T-helper 2 cell treated with Interferon-gamma antibody and Interleukin-4, amounts not matched to agents 5 μg/mL and 100 μg/mL, for 36 hours (primary cell): ENCODE measurements around the gene ZBTB7C.
"Not testable (repeated sequence)": the region's sequence is repeated elsewhere in the genome, so short reads cannot be mapped to it uniquely, and the experiment has no call there.

Experiments
- DNase-seq: peaks from one replicate; pipeline ENCODE4 v3.0.0; 2021; ENCODE audit warnings: low spot score
- H3K27ac Mint-ChIP-seq: one replicate; pipeline ENCODE4 v1.8.0; 2021; ENCODE audit warnings: mild to moderate bottlenecking, mixed read lengths
- H3K27me3 Mint-ChIP-seq: one replicate; pipeline ENCODE4 v1.8.0; 2021; ENCODE audit warnings: low read depth, mixed read lengths
- H3K36me3 Mint-ChIP-seq: one replicate; pipeline ENCODE4 v1.8.0; 2021; ENCODE audit warnings: low read depth, mixed read lengths
- H3K4me1 Mint-ChIP-seq: one replicate; pipeline ENCODE4 v1.8.0; 2021; ENCODE audit warnings: low read depth, mixed read lengths
- H3K4me3 Mint-ChIP-seq: one replicate; pipeline ENCODE4 v1.8.0; 2022; ENCODE audit warnings: mild to moderate bottlenecking, moderate library complexity, mixed read lengths
- H3K9me3 Mint-ChIP-seq: one replicate; pipeline ENCODE4 v1.8.0; 2021; ENCODE audit warnings: mixed read lengths

The ZBTB7C gene

DNA sequence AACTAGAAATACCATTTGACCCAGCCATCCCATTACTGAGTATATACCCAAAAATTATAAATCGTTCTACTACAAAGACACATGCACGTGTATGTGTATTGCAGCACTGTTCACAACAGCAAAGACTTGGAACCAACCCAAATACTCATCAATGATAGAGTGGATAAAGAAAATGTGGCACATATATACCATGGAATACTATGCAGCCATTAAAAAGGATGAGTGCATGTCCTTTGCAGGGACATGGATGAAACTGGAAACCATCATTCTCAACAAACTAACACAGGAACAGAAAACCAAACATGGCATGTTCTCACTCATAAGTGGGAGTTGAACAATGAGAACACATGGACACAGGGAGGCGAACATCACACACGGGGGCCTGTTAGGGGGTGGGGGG lies 25.2 kb upstream of the ZBTB7C start:
- DNase-seq, H3K9me3 Mint-ChIP-seq, H3K36me3 Mint-ChIP-seq, H3K4me1 Mint-ChIP-seq, H3K4me3 Mint-ChIP-seq, H3K27ac Mint-ChIP-seq: not testable (repeated sequence)
- H3K27me3 Mint-ChIP-seq, result peaks cover 32% of the 10 kb centered on the region

DNA sequence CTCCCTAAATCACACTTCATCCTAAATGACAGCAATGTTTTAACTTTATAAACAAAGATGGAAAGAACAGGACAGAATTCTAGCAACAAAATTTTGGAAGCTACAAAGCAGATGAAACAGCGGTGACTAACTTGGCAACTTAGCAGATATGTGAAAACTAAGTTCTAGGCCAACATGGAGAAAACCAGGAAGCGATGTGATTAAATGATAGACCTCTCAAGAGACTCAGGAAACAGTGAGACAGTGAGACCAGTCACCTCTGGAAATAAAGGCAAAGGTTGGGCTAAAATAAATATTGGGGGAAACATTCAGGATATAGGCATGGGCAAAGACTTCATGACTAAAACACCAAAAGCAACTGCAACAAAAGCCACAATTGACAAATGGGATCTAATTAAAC lies 24.4 kb upstream of the ZBTB7C start:
- Mint-ChIP-seq H3K4me1 (no peaks in the 10 kb centered on the region), H3K36me3 (no peaks in the 10 kb centered on the region), H3K4me3 (no peak overlapping the region), H3K9me3 (no peaks in the 10 kb centered on the region), H3K27me3 (peaks cover 30% of the 10 kb centered on the region), H3K27ac (no peak overlapping the region)
- no peak for DNase-seq

DNA sequence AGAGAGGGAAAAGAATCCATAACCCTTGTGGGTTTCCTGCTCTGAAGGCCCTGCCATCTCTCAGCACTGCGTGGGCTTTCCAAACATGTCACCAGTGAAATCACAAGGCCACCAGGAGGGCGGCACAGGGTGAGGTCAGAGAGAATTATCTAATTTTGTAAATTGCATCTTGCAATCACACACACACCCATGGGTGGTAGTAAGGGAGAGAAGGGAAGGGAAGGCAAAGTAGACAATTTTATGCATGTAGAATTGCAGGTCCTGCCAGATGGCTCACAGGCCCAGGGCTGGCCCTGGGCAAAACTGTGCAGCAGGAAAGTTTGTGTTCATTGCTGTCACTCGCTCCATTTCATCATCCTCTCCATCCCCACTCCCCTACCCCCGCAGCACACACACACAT lies 21.0 kb upstream of the ZBTB7C start:
- Mint-ChIP-seq H3K4me3 (no peak overlapping the region), H3K4me1 (no peaks in the 10 kb centered on the region), H3K9me3 (no peaks in the 10 kb centered on the region), H3K27ac (no peak overlapping the region), H3K27me3 (peaks cover 24% of the 10 kb centered on the region), H3K36me3 (no peaks in the 10 kb centered on the region)
- DNase-seq, result no peak

DNA sequence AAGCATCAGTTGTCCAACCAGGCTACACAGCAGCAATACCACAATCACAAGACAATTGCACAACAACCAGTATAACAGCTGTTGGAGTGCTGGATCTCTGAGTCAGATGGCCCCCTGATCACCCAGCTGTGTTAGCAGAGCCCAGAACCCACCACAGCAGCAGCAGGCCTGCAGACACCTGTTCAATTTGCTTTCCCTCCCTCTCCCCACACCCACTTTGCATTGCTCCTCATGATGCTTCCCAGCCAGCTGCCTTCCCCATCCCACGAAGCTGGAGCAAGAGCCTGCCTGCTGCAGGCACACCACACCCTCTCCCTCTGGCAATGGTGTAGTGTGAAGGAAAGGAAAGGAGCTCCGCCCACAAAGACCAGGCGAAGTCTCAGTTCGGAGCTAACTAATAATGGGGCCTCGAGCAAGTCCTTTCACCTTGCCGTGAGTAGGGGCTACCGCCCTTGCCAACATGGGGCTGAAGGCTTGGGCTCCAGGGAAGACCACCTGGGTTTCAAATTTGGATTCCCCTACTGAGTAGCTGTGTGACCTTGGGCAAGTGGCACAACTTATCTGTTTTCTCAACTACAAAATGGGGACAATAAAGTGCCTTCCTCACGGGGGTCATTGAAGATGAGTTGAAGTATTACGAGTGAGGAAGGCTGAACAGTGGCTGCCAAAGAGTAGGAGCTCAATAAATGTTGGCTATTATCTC lies 19.4 kb upstream of the ZBTB7C start:
- Mint-ChIP-seq H3K4me1 (no peaks in the 10 kb centered on the region), H3K36me3 (no peaks in the 10 kb centered on the region)

DNA sequence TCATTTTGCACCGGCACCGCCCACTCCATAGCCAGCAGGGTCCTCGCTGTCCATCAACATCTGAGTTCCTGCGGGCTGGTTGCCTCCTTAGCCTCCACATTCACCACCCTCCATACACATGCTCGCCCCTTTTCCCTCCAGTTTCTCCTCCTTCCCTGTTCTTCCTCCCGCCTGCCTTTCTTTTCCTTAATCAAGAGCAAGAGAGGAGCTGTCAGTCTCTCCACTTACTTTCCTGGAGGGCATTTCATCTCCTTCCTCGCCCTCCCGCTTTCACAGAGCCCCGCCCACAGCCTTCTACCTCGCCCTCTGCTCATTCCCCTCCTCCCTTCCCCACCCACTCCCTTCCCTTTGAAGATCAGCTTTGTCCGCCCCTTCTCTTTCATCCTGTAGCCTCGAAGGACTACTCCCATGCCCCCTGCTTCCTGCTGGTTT lies 13.8 kb upstream of the ZBTB7C start:
- Mint-ChIP-seq H3K27ac (no peak overlapping the region), H3K4me3 (no peak overlapping the region), H3K36me3 (no peaks in the 10 kb centered on the region), H3K9me3 (no peaks in the 10 kb centered on the region), H3K4me1 (peaks cover 2% of the 10 kb centered on the region), H3K27me3 (peaks cover 43% of the 10 kb centered on the region)
- no peak for DNase-seq

More for the DNA sequence above, 19.4 kb upstream of the ZBTB7C start:
- Mint-ChIP-seq H3K4me3 (no peak overlapping the region), H3K27ac (no peak overlapping the region), H3K27me3 (peaks cover 28% of the 10 kb centered on the region), H3K9me3 (no peaks in the 10 kb centered on the region)
- DNase-seq, result no peak

DNA sequence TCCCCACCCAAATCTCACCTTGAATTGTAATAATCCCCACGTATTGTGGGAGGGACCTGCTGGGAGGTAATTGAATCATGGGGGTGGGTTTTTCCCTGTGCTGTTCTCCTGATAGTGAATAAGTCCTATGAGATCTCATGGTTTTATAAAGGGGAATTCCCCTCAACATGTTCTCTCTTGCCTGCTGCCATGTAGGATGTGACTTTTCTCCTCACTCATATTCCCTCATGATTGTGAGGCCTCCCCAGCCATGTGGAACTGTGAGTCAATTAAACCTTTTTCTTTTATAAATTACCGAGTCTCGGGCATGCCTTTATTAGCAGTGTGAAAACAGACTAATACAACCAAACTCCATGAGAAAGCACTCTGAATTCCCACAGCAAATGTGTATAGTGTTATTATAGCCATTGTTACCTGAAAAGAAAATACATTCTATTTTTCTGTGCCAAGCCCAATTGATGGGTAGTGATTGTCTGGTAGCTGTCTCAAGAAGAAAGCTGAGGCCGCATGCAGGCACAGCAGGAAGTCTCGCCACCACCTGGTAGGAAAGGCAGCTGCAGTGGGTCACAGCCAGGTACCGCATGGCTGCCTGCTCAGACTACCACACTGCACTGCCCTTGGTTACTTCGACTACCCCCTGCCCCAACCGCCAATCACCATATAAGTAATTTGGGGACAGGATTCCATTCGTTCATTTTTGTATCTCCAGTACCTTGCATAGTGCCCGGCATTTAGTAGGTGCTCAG lies 10.3 kb upstream of the ZBTB7C start:
- H3K4me1 Mint-ChIP-seq, result peaks cover 2% of the 10 kb centered on the region
- H3K4me3 Mint-ChIP-seq, result no peak overlapping the region
- H3K27me3 Mint-ChIP-seq, result peaks cover 49% of the 10 kb centered on the region
- no peaks in the 10 kb centered on the region for H3K36me3 Mint-ChIP-seq
- DNase-seq, result no peak
- no peaks in the 10 kb centered on the region for H3K9me3 Mint-ChIP-seq
- H3K27ac Mint-ChIP-seq, result no peak overlapping the region

DNA sequence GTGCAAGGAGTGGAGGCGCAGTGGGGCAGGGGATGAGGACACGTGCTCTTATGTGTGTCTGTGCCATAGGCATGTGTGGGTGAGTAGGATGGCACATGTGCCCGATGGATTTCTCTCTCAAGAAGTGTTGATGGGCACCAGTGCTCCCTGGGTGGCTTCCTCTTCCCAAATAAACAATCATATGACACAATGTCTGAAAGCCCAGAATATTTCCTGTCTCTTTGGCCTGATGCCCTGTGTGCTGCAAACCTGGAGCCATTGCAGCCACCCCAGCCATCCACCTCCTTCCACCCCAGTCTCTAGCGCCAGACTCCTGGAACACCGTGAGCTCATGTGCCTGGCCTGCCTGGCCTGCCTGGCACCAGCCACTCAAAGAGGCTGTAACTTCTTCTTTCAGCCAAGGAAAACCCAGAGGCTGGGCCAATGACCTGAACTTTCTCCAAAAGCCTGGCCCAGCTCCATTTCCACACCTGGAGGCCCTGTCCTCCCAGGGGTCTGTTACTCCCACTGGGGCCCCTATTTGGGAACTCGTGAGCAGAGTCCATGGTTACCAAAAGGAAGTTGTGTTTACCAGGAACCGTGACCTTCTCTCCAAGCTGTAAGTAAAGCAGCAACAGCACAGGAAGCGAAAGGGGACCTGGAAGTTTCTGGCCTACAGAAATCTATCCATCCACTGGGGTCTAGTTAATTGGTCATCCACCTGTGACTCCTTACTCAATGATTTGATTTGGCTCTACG lies 9.5 kb upstream of the ZBTB7C start:
- Mint-ChIP-seq H3K27ac (no peak overlapping the region), H3K4me1 (peaks cover 2% of the 10 kb centered on the region), H3K36me3 (no peaks in the 10 kb centered on the region), H3K27me3 (peaks cover 54% of the 10 kb centered on the region), H3K9me3 (no peaks in the 10 kb centered on the region), H3K4me3 (no peak overlapping the region)
- no peak for DNase-seq

DNA sequence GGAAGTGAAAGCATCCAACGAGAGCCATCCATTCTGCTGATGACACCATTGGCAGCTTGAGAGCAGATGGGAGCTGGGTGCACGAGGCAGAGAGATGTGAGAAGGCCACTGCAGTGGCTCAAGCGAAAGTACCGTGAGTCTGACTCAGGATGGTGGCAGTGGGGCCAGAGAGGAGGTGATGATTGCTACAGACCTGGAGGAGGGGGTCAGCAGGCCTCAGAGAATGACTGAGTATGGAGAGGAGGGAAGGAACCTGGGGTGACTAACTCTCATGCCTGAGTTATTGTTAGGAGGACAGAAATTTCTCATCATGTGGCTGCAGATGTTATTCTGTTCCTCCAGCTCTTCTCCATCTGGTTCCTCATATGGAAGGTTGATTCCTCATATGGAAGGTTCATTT lies 8.8 kb upstream of the ZBTB7C start:
- Mint-ChIP-seq H3K27me3 (peaks cover 54% of the 10 kb centered on the region), H3K27ac (no peak overlapping the region), H3K4me1 (no peaks in the 10 kb centered on the region), H3K36me3 (no peaks in the 10 kb centered on the region), H3K9me3 (no peaks in the 10 kb centered on the region), H3K4me3 (no peak overlapping the region)
- DNase-seq, result no peak

DNA sequence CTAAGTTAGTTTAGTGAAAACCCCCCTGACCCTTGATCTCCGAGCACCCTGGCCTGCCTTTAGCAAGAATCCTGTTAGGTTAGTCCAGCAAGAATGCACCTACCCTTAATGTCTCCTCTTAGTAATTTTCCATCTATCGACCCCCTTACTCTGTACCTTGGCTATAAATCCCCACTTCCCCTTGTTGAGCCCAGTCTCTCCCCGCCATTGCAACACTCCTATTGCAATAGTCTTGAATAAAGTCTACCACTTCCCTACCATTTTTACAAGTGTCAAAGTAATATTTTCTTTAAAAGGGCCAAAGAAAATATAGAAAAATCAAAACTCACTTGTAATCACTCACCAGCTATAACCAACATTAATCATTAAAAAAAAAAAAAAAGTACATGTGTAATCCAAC lies 4.2 kb upstream of the ZBTB7C start:
- Mint-ChIP-seq H3K4me1 (peaks cover 4% of the 10 kb centered on the region), H3K36me3 (no peaks in the 10 kb centered on the region), H3K27me3 (peaks cover 64% of the 10 kb centered on the region), H3K4me3 (no peak overlapping the region), H3K9me3 (no peaks in the 10 kb centered on the region), H3K27ac (no peak overlapping the region)
- no peak for DNase-seq

DNA sequence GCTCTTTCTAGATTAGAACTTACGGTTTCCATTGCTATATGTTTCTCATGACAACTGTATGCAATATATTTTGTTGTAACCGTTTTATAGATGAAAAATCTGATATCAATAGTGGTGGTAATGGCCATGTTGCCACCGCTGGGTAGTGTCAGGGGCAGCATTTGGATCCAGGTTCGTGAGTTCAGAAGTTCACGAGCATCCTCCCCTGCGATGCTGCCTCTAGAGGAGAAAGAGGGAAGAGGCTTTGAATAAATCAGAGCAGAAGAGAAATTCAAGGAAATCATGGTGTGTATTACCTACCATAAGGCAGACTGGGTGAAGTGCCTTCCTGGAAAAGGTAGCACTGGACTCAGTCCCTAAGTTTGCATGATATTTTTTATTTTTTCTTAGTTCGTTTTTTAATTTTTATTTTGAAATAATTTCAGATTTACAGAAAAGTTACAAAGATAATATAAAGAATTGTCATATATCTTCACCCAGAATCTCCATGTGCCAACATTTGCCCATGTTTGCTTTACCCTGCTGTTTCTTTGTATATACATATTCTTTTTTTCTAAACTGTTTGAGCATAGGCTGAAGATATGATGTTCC lies 3.3 kb upstream of the ZBTB7C start:
- H3K36me3 Mint-ChIP-seq, result no peaks in the 10 kb centered on the region
- peaks cover 67% of the 10 kb centered on the region for H3K27me3 Mint-ChIP-seq
- no peak for DNase-seq
- H3K9me3 Mint-ChIP-seq, result no peaks in the 10 kb centered on the region
- H3K4me3 Mint-ChIP-seq, result no peak overlapping the region
- peaks cover 4% of the 10 kb centered on the region for H3K4me1 Mint-ChIP-seq
- H3K27ac Mint-ChIP-seq, result no peak overlapping the region

DNA sequence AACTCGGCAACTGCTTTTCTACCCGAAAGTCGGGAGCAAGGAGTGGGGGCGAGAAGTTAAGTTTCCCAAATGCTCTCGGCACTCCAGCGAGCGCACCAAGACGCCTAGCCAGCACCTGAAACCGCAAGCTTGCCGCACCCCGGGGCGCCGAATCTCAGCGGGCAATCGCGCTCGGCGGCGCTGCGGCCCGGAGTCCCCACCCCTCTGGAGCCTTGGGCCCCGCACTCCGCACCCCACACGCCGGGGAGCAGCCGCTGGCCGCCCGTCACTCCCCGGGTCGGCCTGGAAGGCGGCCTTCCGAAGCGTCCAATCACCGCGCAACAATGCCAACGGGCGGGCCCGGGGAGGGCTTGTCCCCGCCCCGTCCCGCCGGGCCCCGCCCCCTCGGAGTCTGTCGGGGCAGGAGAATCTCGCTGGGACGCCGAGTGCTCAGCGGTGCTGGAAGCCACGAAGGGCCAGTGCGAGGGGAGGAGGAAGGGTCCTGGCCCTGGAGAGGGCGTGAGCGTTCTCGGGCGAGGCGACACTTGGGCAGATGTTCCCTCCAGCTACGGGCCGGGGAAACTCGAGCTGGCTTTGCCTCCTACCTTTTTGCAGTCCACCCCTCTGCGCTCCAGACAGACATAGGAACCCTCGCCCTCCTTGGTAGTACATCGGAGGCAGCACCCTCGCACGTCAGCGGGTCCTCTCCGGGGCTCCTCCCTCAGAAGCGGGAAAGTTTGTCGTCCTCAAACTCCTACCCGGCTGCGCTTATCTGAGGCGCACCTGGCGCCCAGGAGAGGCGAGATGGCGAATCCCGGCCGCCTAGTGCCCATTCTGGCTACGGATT lies 1.1 kb upstream of the ZBTB7C start:
- H3K36me3 Mint-ChIP-seq, result no peaks in the 10 kb centered on the region
- no peak overlapping the region for H3K27ac Mint-ChIP-seq
- H3K4me3 Mint-ChIP-seq, result peak overlapping the region; percentile 58
- peak; percentile 79 for DNase-seq
- H3K27me3 Mint-ChIP-seq, result peaks cover 72% of the 10 kb centered on the region
- H3K4me1 Mint-ChIP-seq, result peaks cover 4% of the 10 kb centered on the region
- no peaks in the 10 kb centered on the region for H3K9me3 Mint-ChIP-seq

DNA sequence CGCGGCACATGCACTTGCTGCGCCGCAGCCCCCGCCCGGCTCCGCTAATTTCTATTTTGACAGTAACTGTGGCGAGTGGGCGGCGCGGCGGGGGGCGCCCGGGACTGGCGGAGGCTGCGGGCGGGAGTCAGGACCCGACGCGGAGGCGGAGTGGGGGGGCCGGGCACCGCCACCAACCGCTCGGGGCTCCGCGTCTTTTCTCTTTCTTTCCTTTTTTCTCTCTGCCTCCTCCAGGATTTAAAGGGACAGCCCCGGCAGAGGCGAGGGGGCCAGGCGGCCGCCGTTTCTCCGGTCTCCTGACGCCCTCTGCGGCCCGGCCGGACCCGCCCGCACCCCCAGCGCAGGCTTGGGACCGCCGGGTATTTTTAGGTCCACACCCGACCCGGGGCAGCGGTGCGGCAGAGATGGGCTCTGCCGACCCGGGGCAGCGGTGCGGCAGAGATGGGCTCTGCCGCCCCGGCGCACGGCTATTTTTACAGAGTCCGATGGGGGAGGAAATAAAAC lies 460 bp upstream of the ZBTB7C start:
- Mint-ChIP-seq H3K4me3 (peak overlapping the region; percentile 50), H3K27me3 (peaks cover 73% of the 10 kb centered on the region), H3K4me1 (peaks cover 4% of the 10 kb centered on the region), H3K9me3 (no peaks in the 10 kb centered on the region), H3K36me3 (no peaks in the 10 kb centered on the region), H3K27ac (no peak overlapping the region)
- peak; percentile 26 for DNase-seq

DNA sequence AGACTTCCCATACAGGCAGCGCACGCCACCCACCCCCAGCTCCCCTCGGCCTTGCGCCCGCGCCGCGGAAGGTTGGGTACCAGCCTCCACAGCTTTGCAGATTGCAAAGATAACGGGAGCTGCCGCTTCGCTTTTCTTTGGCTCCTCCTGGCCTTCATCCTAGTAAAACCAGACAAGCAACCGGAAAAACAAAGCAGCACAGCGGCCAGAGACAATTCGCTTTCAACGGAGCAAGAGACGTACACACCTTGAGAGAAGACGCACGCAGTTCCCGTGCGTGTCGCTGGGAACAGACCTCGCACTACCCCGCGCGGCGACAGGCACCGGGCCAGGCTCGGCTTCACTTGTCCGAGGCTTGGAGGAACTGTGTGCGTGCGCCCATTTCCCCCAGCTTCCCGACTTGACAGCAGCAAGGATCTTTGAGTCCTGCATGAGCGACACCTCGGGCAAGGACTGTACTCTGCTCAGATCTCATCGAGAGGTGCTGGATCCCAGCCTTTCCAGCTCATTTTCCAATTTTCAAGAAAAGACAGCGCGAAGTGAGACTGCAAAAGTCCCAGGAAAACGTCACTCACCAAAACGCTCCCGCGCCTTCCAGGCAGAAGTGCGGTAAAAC lies 964 bp downstream of the ZBTB7C start:
- H3K9me3 Mint-ChIP-seq, result no peaks in the 10 kb centered on the region
- H3K36me3 Mint-ChIP-seq, result no peaks in the 10 kb centered on the region
- no peak for DNase-seq
- H3K27me3 Mint-ChIP-seq, result peaks cover 70% of the 10 kb centered on the region
- H3K27ac Mint-ChIP-seq, result no peak overlapping the region
- H3K4me1 Mint-ChIP-seq, result peaks cover 4% of the 10 kb centered on the region
- peak overlapping the region; percentile 72 for H3K4me3 Mint-ChIP-seq
